ENCODE measurements around the gene HNRNPDL.
"Not testable (repeated sequence)": the region's sequence is repeated elsewhere in the genome, so short reads cannot be mapped to it uniquely, and the experiment has no call there.

The HNRNPDL gene

DNA sequence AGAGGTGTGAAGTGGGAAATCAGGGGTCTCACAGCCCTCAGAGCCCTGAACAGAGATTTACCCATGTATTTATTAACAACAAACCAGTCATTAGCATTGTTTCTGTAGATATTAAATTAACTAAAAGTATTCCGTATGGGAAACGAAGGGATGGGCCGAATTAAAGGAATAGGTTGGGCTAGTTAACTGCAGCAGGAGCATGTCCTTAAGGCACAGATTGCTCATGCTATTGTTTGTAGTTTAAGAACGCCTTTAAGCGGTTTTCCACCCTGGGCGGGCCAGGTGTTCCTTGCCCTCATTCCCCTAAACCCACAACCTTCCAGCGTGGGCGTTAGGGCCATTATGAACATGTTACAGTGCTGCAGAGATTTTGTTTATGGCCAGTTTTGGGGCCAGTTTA, 44.0 kb downstream of the HNRNPDL start:
- DNase-seq (ENCODE audit: low read depth): not testable (repeated sequence)

DNA sequence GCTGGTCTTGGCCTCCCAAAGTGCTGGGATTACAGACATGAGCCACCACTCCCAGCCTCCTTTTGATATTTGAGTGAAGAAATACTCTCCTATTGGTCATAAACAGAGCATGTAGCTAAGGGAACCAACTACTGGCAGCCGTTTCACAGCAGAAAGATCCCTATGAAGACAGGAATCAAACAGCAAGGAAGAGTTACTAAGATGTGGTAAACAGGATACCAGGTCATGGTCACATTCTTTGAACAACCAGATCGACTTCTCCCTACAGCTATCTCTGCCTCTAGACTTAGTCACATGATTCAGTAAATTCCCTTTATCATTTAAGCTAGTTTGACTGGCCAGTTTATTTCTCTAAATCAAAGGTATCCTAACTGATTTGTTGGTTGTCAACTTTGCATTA, 47.5 kb downstream of the HNRNPDL start:
- DNase-seq (ENCODE audit: low read depth): no peak

- no peak for DNase-seq (ENCODE audit: low read depth)
Measured at GRCh38 chr4:82381661-82382296, 48.5 kb downstream of the HNRNPDL start.

GRCh38 chr4:82381235-82381634, 49.0 kb downstream of the HNRNPDL start:
- no peak for DNase-seq (ENCODE audit: low read depth)

GRCh38 chr4:82380831-82381230, 49.4 kb downstream of the HNRNPDL start:
- DNase-seq (ENCODE audit: low read depth): no peak

GRCh38 chr4:82380344-82380743, 49.9 kb downstream of the HNRNPDL start:
- DNase-seq (ENCODE audit: low read depth): no peak

DNA sequence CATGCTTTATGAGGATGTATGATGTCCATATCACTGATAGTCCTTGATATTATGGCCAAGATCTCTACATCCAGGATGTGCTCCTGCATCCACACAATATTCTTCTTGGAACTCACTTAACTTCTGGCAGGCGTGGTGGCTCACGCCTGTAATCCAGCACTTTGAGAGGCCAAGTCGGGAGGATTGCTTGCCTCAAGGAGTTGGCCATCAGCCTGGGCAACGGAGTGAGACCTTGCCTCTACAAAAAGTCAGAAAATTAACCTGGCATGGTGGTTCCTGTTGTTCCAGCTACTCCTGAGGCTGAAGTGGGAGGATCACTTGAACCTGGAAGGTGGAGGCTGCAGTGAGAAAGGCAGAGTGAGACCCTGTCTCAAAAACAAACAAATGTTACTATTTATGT, 54.2 kb downstream of the HNRNPDL start:
- no peak for DNase-seq (ENCODE audit: low read depth)

DNA sequence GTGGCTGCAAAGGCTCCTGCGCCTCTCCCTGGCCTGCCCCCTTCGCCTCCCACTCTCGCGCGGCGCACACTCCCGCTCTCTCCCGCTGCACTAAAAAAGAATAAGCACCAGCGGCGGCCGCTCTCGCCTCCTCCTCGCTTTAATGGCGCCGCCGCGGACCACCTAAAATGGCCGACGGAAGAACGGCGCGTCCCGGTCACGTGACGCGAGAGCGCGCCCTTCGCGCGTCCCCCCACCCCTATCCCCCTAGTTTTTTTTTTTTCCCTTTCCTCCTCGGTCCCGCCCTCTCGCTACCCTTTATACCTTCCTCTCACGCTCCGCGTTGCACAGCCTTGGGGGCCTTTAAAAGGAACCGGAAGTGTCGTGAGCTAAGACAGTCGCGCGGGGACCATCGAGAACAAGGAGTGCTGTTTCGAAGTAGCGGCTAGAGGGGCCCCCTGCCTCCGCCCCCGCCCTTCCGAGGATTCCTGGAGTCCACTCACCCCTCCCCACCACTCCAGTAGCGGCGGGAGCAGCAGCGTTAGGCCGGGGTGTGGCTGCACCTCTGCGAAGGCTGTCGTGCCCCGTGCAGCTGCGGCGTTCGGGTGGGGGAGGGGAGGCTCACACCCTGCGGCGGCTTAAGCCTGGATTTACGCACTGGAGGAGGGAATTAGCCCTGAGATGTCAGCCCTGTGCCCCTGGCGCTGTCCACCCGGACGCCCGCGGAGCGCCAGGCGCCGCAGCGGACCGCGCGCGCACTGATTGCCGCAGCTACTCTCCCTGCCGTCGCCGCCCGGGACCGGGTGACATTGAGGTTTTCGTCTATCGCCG, 56.2 kb downstream of the HNRNPDL start, which contains the start of gene HNRNPD:
HNRNPD (minus strand) TSS at position 176 of the 810 bp plus-strand sequence. CDS start 313 bp downstream, outside the sequence.
- DNase-seq (ENCODE audit: low read depth): peak; percentile 96

DNA sequence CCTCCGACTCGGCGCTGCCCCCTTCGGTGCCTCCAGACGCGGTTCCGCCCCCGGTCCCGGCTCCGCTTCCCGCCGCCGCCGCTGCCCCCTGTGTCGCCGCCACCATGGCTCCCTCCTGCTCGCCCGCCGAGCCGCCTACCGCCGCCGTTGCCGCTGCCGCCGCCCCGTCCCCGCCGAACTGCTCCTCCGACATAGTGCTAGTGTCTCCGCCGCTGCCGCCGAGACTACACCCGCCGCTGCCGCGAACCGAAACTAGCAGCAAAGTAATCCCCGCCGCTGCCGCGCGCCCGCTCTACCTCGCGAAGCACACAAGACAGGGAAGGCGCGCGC, 56.8 kb downstream of the HNRNPDL start:
- no peak for DNase-seq (ENCODE audit: low read depth)
